ENCODE results near the gene DPP4.

DNA sequence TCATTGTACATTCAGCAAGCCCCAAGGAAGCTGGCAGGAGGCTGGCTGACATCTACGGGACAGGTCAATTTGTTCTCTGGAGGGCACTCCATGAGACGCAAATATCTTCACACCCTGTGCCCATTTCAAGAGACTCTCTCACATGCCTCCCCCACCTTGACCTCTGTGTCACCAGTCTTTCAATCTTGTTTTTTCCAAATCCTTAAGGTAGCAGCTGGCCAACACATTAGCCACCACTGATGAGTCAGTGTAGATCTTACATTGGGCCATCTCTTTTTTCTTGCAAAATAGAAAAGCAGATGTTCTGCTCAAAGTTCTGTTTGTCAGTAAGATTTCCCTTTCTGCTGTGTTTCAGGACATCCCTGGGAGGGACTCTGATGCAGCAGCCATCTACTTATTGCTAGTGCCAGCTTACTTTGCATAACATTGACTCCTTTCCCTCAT lies 1.7 kb upstream of the DPP4 start:
- TF ChIP-seq, protein P1, sequence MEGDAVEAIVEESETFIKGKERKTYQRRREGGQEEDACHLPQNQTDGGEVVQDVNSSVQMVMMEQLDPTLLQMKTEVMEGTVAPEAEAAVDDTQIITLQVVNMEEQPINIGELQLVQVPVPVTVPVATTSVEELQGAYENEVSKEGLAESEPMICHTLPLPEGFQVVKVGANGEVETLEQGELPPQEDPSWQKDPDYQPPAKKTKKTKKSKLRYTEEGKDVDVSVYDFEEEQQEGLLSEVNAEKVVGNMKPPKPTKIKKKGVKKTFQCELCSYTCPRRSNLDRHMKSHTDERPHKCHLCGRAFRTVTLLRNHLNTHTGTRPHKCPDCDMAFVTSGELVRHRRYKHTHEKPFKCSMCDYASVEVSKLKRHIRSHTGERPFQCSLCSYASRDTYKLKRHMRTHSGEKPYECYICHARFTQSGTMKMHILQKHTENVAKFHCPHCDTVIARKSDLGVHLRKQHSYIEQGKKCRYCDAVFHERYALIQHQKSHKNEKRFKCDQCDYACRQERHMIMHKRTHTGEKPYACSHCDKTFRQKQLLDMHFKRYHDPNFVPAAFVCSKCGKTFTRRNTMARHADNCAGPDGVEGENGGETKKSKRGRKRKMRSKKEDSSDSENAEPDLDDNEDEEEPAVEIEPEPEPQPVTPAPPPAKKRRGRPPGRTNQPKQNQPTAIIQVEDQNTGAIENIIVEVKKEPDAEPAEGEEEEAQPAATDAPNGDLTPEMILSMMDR (IDR thresholded peaks at IDR 0.05): no peak
- no peak for TF ChIP-seq POLR2A (IDR thresholded peaks at IDR 0.05)
